HL-60 (cell line): Measurements from ENCODE around the gene MISP3.
A peak's percentile ranks its signal among the peaks of the same experiment; 100 is the strongest.

ENCODE experiments used
- DNase-seq, 2 experiments: peaks; one replicate each; pipeline ENCODE4 v3.0.0-alpha.2; 2010 to 2020; ENCODE audit warnings: low read depth in 1 of 2, low spot score in 1 of 2
- H3K27ac ChIP-seq: fragments of 250-450 bp; sonication (Bioruptor Pico); replicated peaks from 2 replicates; pipeline ENCODE4 v1.5.1; 2020; ENCODE audit warnings: mild to moderate bottlenecking, moderate library complexity
- H3K27me3 ChIP-seq: fragments of 250-450 bp; sonication (Bioruptor Pico); 2 replicates; pipeline ENCODE4 v1.5.1; 2021; ENCODE audit warnings: mild to moderate bottlenecking, moderate library complexity; ENCODE audit not compliant: insufficient read depth, poor library complexity, severe bottlenecking
- H3K4me3 ChIP-seq: replicated peaks from 2 replicates; pipeline ENCODE4 v1.5.1; 2011; ENCODE audit warnings: mild to moderate bottlenecking, control low read depth, low read length; ENCODE audit not compliant: insufficient read depth
- GABPA ChIP-seq: IDR thresholded peaks from 2 replicates; pipeline ENCODE4 v1.6.1; 2012; ENCODE audit warnings: low read depth
- POLR2AphosphoS5 ChIP-seq: IDR thresholded peaks from 2 replicates; pipeline ENCODE4 v1.6.1; 2012; ENCODE audit warnings: low read depth
- SPI1 ChIP-seq: IDR thresholded peaks from 2 replicates; pipeline ENCODE4 v1.6.1; 2012; ENCODE audit warnings: low read depth, mild to moderate bottlenecking, borderline replicate concordance
- TF ChIP-seq, protein P1 (sequence below): IDR thresholded peaks from 2 replicates; pipeline ENCODE4 v1.6.1; 2012; ENCODE audit warnings: low read depth; ENCODE audit not compliant: insufficient replicate concordance
- TF ChIP-seq, protein P2 (sequence below): IDR thresholded peaks from one replicate; pipeline ENCODE4 v1.5.1; 2011; ENCODE audit warnings: low read length, control low read depth, inconsistent platforms; ENCODE audit not compliant: insufficient read depth

The MISP3 gene

DNA sequence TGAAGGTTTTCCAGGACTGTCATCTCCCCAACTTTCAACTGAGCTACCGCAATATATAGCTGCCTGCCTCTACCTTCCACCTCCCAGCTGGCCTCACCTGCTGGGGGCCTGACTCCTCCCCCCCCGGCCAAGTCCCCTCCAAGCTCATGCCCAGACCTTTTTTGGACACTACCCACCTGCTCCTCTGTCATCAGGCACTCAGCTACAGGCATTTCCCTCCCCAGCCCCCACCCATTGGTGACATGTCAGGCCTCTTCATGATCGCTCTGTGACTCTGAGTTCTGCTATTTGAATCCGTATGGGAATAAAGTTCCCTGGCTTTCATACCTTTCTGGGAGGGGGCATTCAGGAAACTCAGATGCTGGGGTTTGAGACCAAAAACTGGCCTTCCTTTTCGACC, 43.2 kb downstream of the MISP3 start:
- no peak overlapping the region for H3K4me3 ChIP-seq

DNA sequence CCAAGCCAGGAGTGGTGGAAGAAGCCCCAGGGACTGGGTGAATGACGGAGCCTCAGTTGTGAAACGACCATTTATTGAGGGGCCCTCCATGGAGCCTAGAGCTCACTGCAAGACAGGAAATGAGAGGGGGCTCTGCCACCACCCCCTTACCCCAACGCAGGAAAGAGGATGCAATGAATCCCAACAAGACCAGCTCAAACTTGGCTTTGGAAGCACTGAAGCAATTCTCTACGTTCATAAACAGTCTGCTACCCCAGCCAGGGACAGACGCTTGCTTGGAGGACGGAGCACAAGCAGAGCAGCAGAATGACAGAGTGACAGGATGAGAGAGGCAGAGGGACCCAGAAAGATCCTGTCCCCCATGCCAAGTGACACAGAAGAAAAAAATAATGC, 43.9 kb downstream of the MISP3 start:
- DNase-seq: no peak
- TF ChIP-seq POLR2AphosphoS5 (no peak), GABPA (no peak), SPI1 (no peak)
- TF ChIP-seq, protein P1, sequence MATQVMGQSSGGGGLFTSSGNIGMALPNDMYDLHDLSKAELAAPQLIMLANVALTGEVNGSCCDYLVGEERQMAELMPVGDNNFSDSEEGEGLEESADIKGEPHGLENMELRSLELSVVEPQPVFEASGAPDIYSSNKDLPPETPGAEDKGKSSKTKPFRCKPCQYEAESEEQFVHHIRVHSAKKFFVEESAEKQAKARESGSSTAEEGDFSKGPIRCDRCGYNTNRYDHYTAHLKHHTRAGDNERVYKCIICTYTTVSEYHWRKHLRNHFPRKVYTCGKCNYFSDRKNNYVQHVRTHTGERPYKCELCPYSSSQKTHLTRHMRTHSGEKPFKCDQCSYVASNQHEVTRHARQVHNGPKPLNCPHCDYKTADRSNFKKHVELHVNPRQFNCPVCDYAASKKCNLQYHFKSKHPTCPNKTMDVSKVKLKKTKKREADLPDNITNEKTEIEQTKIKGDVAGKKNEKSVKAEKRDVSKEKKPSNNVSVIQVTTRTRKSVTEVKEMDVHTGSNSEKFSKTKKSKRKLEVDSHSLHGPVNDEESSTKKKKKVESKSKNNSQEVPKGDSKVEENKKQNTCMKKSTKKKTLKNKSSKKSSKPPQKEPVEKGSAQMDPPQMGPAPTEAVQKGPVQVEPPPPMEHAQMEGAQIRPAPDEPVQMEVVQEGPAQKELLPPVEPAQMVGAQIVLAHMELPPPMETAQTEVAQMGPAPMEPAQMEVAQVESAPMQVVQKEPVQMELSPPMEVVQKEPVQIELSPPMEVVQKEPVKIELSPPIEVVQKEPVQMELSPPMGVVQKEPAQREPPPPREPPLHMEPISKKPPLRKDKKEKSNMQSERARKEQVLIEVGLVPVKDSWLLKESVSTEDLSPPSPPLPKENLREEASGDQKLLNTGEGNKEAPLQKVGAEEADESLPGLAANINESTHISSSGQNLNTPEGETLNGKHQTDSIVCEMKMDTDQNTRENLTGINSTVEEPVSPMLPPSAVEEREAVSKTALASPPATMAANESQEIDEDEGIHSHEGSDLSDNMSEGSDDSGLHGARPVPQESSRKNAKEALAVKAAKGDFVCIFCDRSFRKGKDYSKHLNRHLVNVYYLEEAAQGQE: no peak
- TF ChIP-seq, protein P2, sequence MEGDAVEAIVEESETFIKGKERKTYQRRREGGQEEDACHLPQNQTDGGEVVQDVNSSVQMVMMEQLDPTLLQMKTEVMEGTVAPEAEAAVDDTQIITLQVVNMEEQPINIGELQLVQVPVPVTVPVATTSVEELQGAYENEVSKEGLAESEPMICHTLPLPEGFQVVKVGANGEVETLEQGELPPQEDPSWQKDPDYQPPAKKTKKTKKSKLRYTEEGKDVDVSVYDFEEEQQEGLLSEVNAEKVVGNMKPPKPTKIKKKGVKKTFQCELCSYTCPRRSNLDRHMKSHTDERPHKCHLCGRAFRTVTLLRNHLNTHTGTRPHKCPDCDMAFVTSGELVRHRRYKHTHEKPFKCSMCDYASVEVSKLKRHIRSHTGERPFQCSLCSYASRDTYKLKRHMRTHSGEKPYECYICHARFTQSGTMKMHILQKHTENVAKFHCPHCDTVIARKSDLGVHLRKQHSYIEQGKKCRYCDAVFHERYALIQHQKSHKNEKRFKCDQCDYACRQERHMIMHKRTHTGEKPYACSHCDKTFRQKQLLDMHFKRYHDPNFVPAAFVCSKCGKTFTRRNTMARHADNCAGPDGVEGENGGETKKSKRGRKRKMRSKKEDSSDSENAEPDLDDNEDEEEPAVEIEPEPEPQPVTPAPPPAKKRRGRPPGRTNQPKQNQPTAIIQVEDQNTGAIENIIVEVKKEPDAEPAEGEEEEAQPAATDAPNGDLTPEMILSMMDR: no peak
- H3K4me3 ChIP-seq: peak overlapping the region; percentile 83
- H3K27me3 ChIP-seq: no peaks in the 10 kb centered on the region
- no peak overlapping the region for H3K27ac ChIP-seq

More for the DNA sequence above, 43.2 kb downstream of the MISP3 start:
- no peak for TF ChIP-seq POLR2AphosphoS5
- H3K27me3 ChIP-seq: no peaks in the 10 kb centered on the region
- DNase-seq: no peak
- no peak overlapping the region for H3K27ac ChIP-seq

DNA sequence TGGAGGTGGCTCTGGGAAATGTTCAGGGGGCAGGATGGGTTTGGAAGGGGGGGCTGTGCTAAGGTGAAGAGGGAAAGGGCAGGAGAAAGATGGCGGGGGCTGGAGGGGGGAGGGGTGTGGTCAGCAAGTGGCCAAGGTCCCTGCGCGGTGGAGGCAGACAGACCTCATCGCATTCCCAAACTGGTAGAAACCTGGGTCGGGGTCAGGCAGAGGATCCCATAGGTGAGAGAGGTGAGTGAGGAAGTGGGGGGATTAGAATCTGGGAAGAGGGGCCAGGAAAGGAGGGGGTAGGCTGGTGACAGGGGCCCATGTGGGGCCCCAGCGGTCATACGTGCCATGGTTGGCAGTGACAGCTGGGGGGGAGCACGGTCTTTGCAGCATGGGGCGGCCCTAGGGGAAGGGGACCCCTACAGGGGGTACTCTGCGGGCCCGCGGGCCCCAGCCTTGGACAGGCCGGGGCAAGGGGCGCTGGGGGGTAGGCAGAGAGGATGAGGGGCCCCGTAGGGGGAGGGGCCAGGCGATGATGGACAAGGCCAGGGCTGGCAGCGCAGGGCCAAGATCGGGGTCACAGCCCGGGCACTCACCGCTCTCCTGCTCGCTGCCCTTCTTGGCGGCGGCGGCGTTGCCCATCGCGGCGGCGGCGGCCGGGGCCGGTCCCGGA, 44.5 kb downstream of the MISP3 start:
- DNase-seq: no peak

More for the DNA sequence above, 44.5 kb downstream of the MISP3 start:
- no peak overlapping the region for H3K27ac ChIP-seq
- TF ChIP-seq POLR2AphosphoS5 (no peak), GABPA (no peak), SPI1 (no peak)
- TF ChIP-seq, protein P2: no peak
- TF ChIP-seq, protein P1: no peak
- no peaks in the 10 kb centered on the region for H3K27me3 ChIP-seq
- peak overlapping the region; percentile 83 for H3K4me3 ChIP-seq
